ENCODE data around the gene IL18R1. TPM values are rescaled to one million over a fixed set of nuclear protein-coding genes. Genes with fewer than 3 reads are reported as not detected.

IL18R1 gene
- total and polyA plus RNA-seq, 2 donors (not counting 3 experiments of a cell fraction or from before 2014, with no cell fraction given): 2.9 to 3.6 TPM

DNA sequence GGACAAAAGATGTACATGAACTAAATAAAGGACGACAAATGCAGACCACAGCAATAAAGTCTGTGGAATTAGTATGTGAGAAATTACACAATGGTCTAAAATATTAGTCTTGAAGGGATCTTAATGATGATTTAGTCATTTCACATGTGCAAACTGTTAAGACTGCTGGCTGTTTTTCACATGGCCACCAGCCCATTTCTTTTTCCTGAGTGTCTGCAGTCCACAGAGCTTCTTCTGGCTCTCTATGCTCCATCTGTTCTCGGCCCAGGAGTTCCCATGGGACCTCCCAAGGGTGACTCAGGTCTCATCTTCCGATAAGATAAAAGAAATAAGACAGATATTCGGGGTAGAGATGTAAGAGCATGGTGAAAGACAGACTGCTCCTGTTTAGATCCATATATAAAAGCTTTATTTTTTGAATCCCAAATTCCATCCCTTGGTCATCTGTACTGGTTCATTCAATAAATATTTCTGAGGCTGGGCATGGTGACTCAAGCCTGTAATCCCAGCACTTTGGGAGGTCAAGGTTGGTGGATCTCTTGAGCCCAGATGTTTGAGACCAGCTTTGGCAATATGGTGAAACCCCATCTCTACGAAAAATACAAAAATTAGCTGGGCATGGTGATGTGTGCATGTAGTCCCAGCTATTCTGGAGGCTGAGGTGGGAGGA lies 24.1 kb upstream of the IL18R1 start:
- Histone ChIP-seq H3K9ac (replicated peaks; ENCODE audit: extremely low read depth, insufficient read depth, low read length) (no peak overlapping the region), H3K36me3 (ENCODE audit: control insufficient read depth in 2 of 2, extremely low read depth in 1 of 2, insufficient read depth in 2 of 2, low read length in 2 of 2) (no peaks in the 10 kb centered on the region), H3K4me1 (ENCODE audit: control insufficient read depth, extremely low read depth, insufficient read depth, low read length) (peaks cover 19% of the 10 kb centered on the region), H3K9me1 (replicated peaks; ENCODE audit: control insufficient read depth, extremely low read depth, insufficient read depth, low read length) (no peaks in the 10 kb centered on the region), H2AFZ (ENCODE audit: low read depth, low read length) (no peak overlapping the region), H3K79me2 (ENCODE audit: control insufficient read depth, insufficient read depth, low read length) (no peaks in the 10 kb centered on the region), H3K4me3 (replicated peaks in 1 of 3; ENCODE audit: insufficient read depth in 1 of 3, low read depth in 1 of 3, low read length in 3 of 3) (no peak overlapping the region), H3K4me2 (ENCODE audit: insufficient read depth, low read length) (no peak overlapping the region), H3K27ac (ENCODE audit: insufficient read depth, low read depth, low read length) (no peak overlapping the region), H4K20me1 (replicated peaks; ENCODE audit: control insufficient read depth, extremely low read depth, insufficient read depth, low read length) (no peaks in the 10 kb centered on the region), H3K27me3 (ENCODE audit: control insufficient read depth in 2 of 2, insufficient read depth in 2 of 2, low read length in 2 of 2) (no peaks in the 10 kb centered on the region), H3K9me3 (replicated peaks; ENCODE audit: control insufficient read depth, insufficient read depth, low read length) (no peaks in the 10 kb centered on the region)
- no peak for FAIRE-seq
- DNase-seq (ENCODE audit: low read depth, low spot score): no peak
- no peak for TF ChIP-seq MYC (IDR thresholded peaks at IDR 0.05; ENCODE audit: low read depth, low read length)
- TF ChIP-seq, protein P1, sequence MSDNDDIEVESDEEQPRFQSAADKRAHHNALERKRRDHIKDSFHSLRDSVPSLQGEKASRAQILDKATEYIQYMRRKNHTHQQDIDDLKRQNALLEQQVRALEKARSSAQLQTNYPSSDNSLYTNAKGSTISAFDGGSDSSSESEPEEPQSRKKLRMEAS (IDR thresholded peaks at IDR 0.05; ENCODE audit: insufficient read depth, insufficient read length): no peak
- no peak for TF ChIP-seq EZH2 (IDR thresholded peaks at IDR 0.05; ENCODE audit: borderline replicate concordance, low read depth, low read length, severe bottlenecking)
- no peak for TF ChIP-seq JUN (IDR thresholded peaks at IDR 0.05; ENCODE audit: borderline replicate concordance, insufficient read depth, insufficient read length, low read depth)
- TF ChIP-seq POLR2A (IDR thresholded peaks at IDR 0.05; ENCODE audit: low read depth, low read length): no peak
- TF ChIP-seq FOS (IDR thresholded peaks at IDR 0.05; ENCODE audit: borderline replicate concordance, insufficient read depth, low read length): no peak
- no peak for TF ChIP-seq POLR2AphosphoS5 (IDR thresholded peaks at IDR 0.05; ENCODE audit: insufficient read depth, low read depth, low read length)
- TF ChIP-seq GATA2 (IDR thresholded peaks at IDR 0.05; ENCODE audit: insufficient read depth, insufficient read length, low read depth, low read length): no peak
- TF ChIP-seq, protein P2, sequence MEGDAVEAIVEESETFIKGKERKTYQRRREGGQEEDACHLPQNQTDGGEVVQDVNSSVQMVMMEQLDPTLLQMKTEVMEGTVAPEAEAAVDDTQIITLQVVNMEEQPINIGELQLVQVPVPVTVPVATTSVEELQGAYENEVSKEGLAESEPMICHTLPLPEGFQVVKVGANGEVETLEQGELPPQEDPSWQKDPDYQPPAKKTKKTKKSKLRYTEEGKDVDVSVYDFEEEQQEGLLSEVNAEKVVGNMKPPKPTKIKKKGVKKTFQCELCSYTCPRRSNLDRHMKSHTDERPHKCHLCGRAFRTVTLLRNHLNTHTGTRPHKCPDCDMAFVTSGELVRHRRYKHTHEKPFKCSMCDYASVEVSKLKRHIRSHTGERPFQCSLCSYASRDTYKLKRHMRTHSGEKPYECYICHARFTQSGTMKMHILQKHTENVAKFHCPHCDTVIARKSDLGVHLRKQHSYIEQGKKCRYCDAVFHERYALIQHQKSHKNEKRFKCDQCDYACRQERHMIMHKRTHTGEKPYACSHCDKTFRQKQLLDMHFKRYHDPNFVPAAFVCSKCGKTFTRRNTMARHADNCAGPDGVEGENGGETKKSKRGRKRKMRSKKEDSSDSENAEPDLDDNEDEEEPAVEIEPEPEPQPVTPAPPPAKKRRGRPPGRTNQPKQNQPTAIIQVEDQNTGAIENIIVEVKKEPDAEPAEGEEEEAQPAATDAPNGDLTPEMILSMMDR (IDR thresholded peaks at IDR 0.05; ENCODE audit: extremely low read depth in 1 of 2, insufficient read depth in 1 of 2, low read depth in 1 of 2, low read length in 2 of 2): no peak
- BruUV-seq (replicated peaks): no TSS peak
- dilution Hi-C loops (cut with MboI; ENCODE audit: extremely low pct_ligation_motif_present, low sequenced_read_pairs) (no loop called here), intact Hi-C loops (cut with micrococcal nuclease) (no loop called here)
- ChIA-PET CTCF (no interaction called here), POLR2A (no interaction called here)

Measured in endothelial cell of umbilical vein (primary cell).